H9 (cell line): ENCODE measurements around the gene NDUFAF2. TPM values are rescaled to one million over a fixed set of nuclear protein-coding genes. Genes with fewer than 3 reads are reported as not detected.

Experiments
- DNase-seq: peaks from one replicate; pipeline ENCODE4 v3.0.0-alpha.2; 2017
- H2AFZ ChIP-seq: one replicate; pipeline ENCODE4 v1.6.1; 2013; ENCODE audit warnings: mild to moderate bottlenecking, low read length, control low read depth, moderate library complexity
- H2AK5ac ChIP-seq: 2 replicates; pipeline ENCODE4 v1.6.1; 2013; ENCODE audit warnings: low read length, control low read depth, mixed read lengths; ENCODE audit not compliant: insufficient read length
- H2BK120ac ChIP-seq: one replicate; pipeline ENCODE4 v1.6.1; 2013; ENCODE audit warnings: low read depth, mild to moderate bottlenecking, low read length, control low read depth, inconsistent platforms; ENCODE audit not compliant: poor library complexity, severe bottlenecking
- H2BK12ac ChIP-seq: 2 replicates; pipeline ENCODE4 v1.6.1; 2013; ENCODE audit warnings: low read length, control low read depth, mixed read lengths, low read depth; ENCODE audit not compliant: insufficient read length
- H2BK15ac ChIP-seq: 2 replicates; pipeline ENCODE4 v1.6.1; 2013; ENCODE audit warnings: low read depth, low read length, control low read depth
- H2BK20ac ChIP-seq: one replicate; pipeline ENCODE4 v1.6.1; 2013; ENCODE audit warnings: low read depth, mild to moderate bottlenecking, low read length, control low read depth, inconsistent platforms; ENCODE audit not compliant: poor library complexity, severe bottlenecking
- H2BK5ac ChIP-seq: 2 replicates; pipeline ENCODE4 v1.6.1; 2013; ENCODE audit warnings: low read length, control low read depth, mixed read lengths; ENCODE audit not compliant: insufficient read length
- H3K14ac ChIP-seq: 2 replicates; pipeline ENCODE4 v1.6.1; 2013; ENCODE audit warnings: low read length, control low read depth; ENCODE audit not compliant: insufficient read depth
- H3K18ac ChIP-seq: 2 replicates; pipeline ENCODE4 v1.6.1; 2013; ENCODE audit warnings: low read depth, mild to moderate bottlenecking, mixed read lengths, low read length, control low read depth; ENCODE audit not compliant: insufficient read length
- H3K23ac ChIP-seq: 2 replicates; pipeline ENCODE4 v1.6.1; 2013; ENCODE audit warnings: low read length, control low read depth, mixed read lengths, low read depth; ENCODE audit not compliant: insufficient read length
- H3K23me2 ChIP-seq: 2 replicates; pipeline ENCODE4 v1.6.1; 2013; ENCODE audit warnings: low read depth, mild to moderate bottlenecking, mixed read lengths, low read length, control low read depth; ENCODE audit not compliant: insufficient read length, poor library complexity, severe bottlenecking
- H3K27ac ChIP-seq: 2 replicates; pipeline ENCODE4 v1.5.1; 2013; ENCODE audit warnings: low read length, control low read depth, mixed read lengths, low read depth; ENCODE audit not compliant: insufficient read length
- H3K27me3 ChIP-seq: 2 replicates; pipeline ENCODE4 v1.6.1; 2013; ENCODE audit warnings: low read length, control low read depth, inconsistent platforms; ENCODE audit not compliant: insufficient read depth
- H3K4ac ChIP-seq: 2 replicates; pipeline ENCODE4 v1.6.1; 2013; ENCODE audit warnings: low read depth, mild to moderate bottlenecking, control low read depth, inconsistent platforms, low read length, moderate library complexity
- H3K4me1 ChIP-seq: 2 replicates; pipeline ENCODE4 v1.6.1; 2013; ENCODE audit warnings: low read length, control low read depth, inconsistent platforms; ENCODE audit not compliant: insufficient read depth
- H3K4me2 ChIP-seq: 2 replicates; pipeline ENCODE4 v1.6.1; 2013; ENCODE audit warnings: low read length, control low read depth, mixed read lengths; ENCODE audit not compliant: insufficient read length, insufficient read depth
- H3K56ac ChIP-seq: 2 replicates; pipeline ENCODE4 v1.6.1; 2013; ENCODE audit warnings: low read depth, mild to moderate bottlenecking, mixed read lengths, low read length, control low read depth; ENCODE audit not compliant: insufficient read length
- H3K79me1 ChIP-seq: 2 replicates; pipeline ENCODE4 v1.6.1; 2013; ENCODE audit warnings: low read depth, mild to moderate bottlenecking, moderate library complexity, low read length, control low read depth, inconsistent platforms; ENCODE audit not compliant: insufficient read depth, poor library complexity, severe bottlenecking
- H3K79me2 ChIP-seq: 2 replicates; pipeline ENCODE4 v1.6.1; 2013; ENCODE audit warnings: low read length, control low read depth, inconsistent platforms; ENCODE audit not compliant: insufficient read depth
- H3K9ac ChIP-seq: 2 replicates; pipeline ENCODE4 v1.6.1; 2013; ENCODE audit warnings: low read length, control low read depth, mixed read lengths; ENCODE audit not compliant: insufficient read length; ENCODE audit errors: extremely low read depth
- H3K9me3 ChIP-seq: one replicate; pipeline ENCODE4 v1.6.1; 2013; ENCODE audit warnings: low read depth, low read length, inconsistent platforms; ENCODE audit not compliant: control insufficient read depth
- H3T11ph ChIP-seq: one replicate; pipeline ENCODE4 v1.6.1; 2013; ENCODE audit warnings: mild to moderate bottlenecking, low read length, control low read depth, inconsistent platforms
- H4K20me1 ChIP-seq: one replicate; pipeline ENCODE4 v1.6.1; 2013; ENCODE audit not compliant: control insufficient read depth, insufficient read length, insufficient read depth
- H4K5ac ChIP-seq: 2 replicates; pipeline ENCODE4 v1.6.1; 2013; ENCODE audit warnings: low read depth, mild to moderate bottlenecking, mixed read lengths, low read length, control low read depth; ENCODE audit not compliant: insufficient read length
- H4K8ac ChIP-seq: replicated peaks from 2 replicates; pipeline ENCODE4 v1.6.1; 2013; ENCODE audit warnings: low read length, control low read depth, mixed read lengths, low read depth; ENCODE audit not compliant: insufficient read length
- H4K91ac ChIP-seq: 2 replicates; pipeline ENCODE4 v1.6.1; 2013; ENCODE audit warnings: low read depth, mild to moderate bottlenecking, moderate library complexity, mixed read lengths, low read length, control low read depth; ENCODE audit not compliant: insufficient read length
- H3K27ac Mint-ChIP-seq, 3 experiments: 2 replicates in 2 of 3; 3 replicates in 1 of 3; pipeline ENCODE4 v1.8.0; 2020 to 2021; ENCODE audit warnings: mixed read lengths in 3 of 3, mild to moderate bottlenecking in 1 of 3, moderate library complexity in 1 of 3
- H3K27me3 Mint-ChIP-seq: 2 replicates; pipeline ENCODE4 v1.8.0; 2021; ENCODE audit warnings: low read depth, mild to moderate bottlenecking, moderate library complexity, mixed read lengths
- H3K36me3 Mint-ChIP-seq, 3 experiments: 2 replicates in 2 of 3; 3 replicates in 1 of 3; pipeline ENCODE4 v1.8.0; 2020 to 2021; ENCODE audit warnings: low read depth in 3 of 3, mixed read lengths in 3 of 3; ENCODE audit not compliant: insufficient read depth in 1 of 3
- H3K4me1 Mint-ChIP-seq, 2 experiments: 2 replicates each; pipeline ENCODE4 v1.8.0; 2020; ENCODE audit warnings: mixed read lengths in 2 of 2
- H3K4me3 Mint-ChIP-seq, 2 experiments: 2 replicates in 1 of 2; 3 replicates in 1 of 2; pipeline ENCODE4 v1.8.0; 2020 to 2021; ENCODE audit warnings: mild to moderate bottlenecking in 2 of 2, mixed read lengths in 2 of 2, moderate library complexity in 1 of 2
- H3K9me3 Mint-ChIP-seq, 2 experiments: 2 replicates in 1 of 2; 3 replicates in 1 of 2; pipeline ENCODE4 v1.8.0; 2020; ENCODE audit warnings: mild to moderate bottlenecking in 2 of 2, mixed read lengths in 2 of 2, moderate library complexity in 1 of 2
- WGBS: extraction: QIAGEN DNeasy Blood & Tissue Kit; methylation state at CpG from one replicate; pipeline ENCODE4 v1.1.7; 2013; ENCODE audit warnings: missing lambda C conversion rate, low lambda C conversion rate, mixed read lengths; ENCODE audit not compliant: insufficient read length; ENCODE audit errors: extremely low coverage; 5-methylcytosine and 5-hydroxymethylcytosine counted together
- total RNA-seq: library from RNA; stranded (reverse); gene quantifications from 2 replicates; pipeline ENCODE4 v1.2.1, GENCODE V29; 2021
- TF ChIP-seq, protein P1 (sequence below): fragments of 200-600 bp; sonication (generic); conservative IDR thresholded peaks from 3 replicates; pipeline ENCODE4 v1.8.0; 2021; ENCODE audit warnings: antibody characterized with exemption, mild to moderate bottlenecking

Gene NDUFAF2
- total RNA-seq, 1 experiment from 2014 or later = 31.4 TPM

DNA sequence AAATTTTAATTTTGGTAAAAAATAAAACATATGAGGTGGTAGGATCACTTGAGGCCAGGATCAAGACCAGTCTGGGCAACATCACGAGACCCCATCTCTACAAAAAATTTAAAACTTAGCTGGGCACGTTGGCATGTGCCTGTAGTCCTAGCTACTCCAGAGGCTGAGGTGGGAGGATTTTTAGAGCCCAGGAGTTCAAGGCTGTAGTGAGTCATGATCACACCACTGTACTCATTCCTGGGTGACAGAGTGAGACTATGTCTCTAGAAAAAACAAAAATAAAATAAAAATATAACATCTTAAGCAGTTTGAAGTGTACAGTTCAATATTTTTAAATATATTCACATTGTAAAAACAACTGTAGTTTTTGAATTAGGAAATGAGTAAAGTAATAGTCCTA is 108.9 kb downstream of the NDUFAF2 start:
- TF ChIP-seq, protein P1, sequence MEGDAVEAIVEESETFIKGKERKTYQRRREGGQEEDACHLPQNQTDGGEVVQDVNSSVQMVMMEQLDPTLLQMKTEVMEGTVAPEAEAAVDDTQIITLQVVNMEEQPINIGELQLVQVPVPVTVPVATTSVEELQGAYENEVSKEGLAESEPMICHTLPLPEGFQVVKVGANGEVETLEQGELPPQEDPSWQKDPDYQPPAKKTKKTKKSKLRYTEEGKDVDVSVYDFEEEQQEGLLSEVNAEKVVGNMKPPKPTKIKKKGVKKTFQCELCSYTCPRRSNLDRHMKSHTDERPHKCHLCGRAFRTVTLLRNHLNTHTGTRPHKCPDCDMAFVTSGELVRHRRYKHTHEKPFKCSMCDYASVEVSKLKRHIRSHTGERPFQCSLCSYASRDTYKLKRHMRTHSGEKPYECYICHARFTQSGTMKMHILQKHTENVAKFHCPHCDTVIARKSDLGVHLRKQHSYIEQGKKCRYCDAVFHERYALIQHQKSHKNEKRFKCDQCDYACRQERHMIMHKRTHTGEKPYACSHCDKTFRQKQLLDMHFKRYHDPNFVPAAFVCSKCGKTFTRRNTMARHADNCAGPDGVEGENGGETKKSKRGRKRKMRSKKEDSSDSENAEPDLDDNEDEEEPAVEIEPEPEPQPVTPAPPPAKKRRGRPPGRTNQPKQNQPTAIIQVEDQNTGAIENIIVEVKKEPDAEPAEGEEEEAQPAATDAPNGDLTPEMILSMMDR = no peak

More for the DNA sequence above, 108.9 kb downstream of the NDUFAF2 start:
- no peak overlapping the region for H2BK120ac ChIP-seq
- no peak overlapping the region for H3K56ac ChIP-seq
- no peak overlapping the region for H2BK5ac ChIP-seq
- Mint-ChIP-seq H3K27me3 (no peaks in the 10 kb centered on the region), H3K27ac (no peak overlapping the region), H3K36me3 (no peaks in the 10 kb centered on the region; a peak in 1 of 7 replicates), H3K4me3 (no peak overlapping the region), H3K9me3 (no peaks in the 10 kb centered on the region), H3K4me1 (peaks cover 15 to 18% of the 10 kb centered on the region in 2 experiments)
- no peaks in the 10 kb centered on the region for H3K79me2 ChIP-seq
- no peak overlapping the region for H4K5ac ChIP-seq
- no peaks in the 10 kb centered on the region for H3K27me3 ChIP-seq
- H3K9me3 ChIP-seq = no peaks in the 10 kb centered on the region
- no peak overlapping the region for H3K9ac ChIP-seq
- H3K23ac ChIP-seq = no peak overlapping the region
- 0 out of 2 replicates have a peak, but pooled peaks cover 2% of the 10 kb centered on the region for H3K4me1 ChIP-seq
- no peak overlapping the region for H2BK20ac ChIP-seq
- DNase-seq = no peak
- H3K23me2 ChIP-seq = no peaks in the 10 kb centered on the region
- no peak overlapping the region for H2AFZ ChIP-seq
- no peak overlapping the region for H2AK5ac ChIP-seq
- H3T11ph ChIP-seq = no peak overlapping the region
- H3K18ac ChIP-seq = no peak overlapping the region
- no peaks in the 10 kb centered on the region for H3K79me1 ChIP-seq
- H3K14ac ChIP-seq = no peak overlapping the region
- no peak overlapping the region for H4K8ac ChIP-seq
- no peak overlapping the region for H4K91ac ChIP-seq
- H2BK12ac ChIP-seq = no peak overlapping the region
- H2BK15ac ChIP-seq = no peak overlapping the region
- H3K27ac ChIP-seq = no peak overlapping the region
- H4K20me1 ChIP-seq = no peaks in the 10 kb centered on the region
- no CpG with 5 or more reads among the region's 2 CpGs for WGBS
- no peak overlapping the region for H3K4ac ChIP-seq
- H3K4me2 ChIP-seq = no peak overlapping the region
